HG02970 (cell line): ENCODE data around the gene TRNAU1AP.
A peak's percentile ranks its signal among the peaks of the same experiment; 100 is the strongest.
"Not testable (repeated sequence)": the region's sequence is repeated elsewhere in the genome, so short reads cannot be mapped to it uniquely, and the experiment has no call there.

Source experiments
- ATAC-seq: cut with Tn5 transposase; IDR thresholded peaks from one replicate; pipeline ENCODE4 v1.9.1; 2021; ENCODE audit warnings: mild to moderate bottlenecking, moderate library complexity, moderate number of reproducible peaks; ENCODE audit not compliant: unreplicated experiment, low FRiP score

Gene TRNAU1AP

GRCh38 chr1:28573564-28573963 lies 20.7 kb downstream of the TRNAU1AP start:
- no peak for ATAC-seq

- ATAC-seq, result no peak
Measured at GRCh38 chr1:28577052-28577678, 24.3 kb downstream of the TRNAU1AP start.

GRCh38 chr1:28577738-28578536 lies 25.1 kb downstream of the TRNAU1AP start:
- ATAC-seq, result no peak

GRCh38 chr1:28578696-28579218 lies 25.9 kb downstream of the TRNAU1AP start:
- no peak for ATAC-seq

- no peak for ATAC-seq
Measured at GRCh38 chr1:28579401-28579800, 26.5 kb downstream of the TRNAU1AP start.

- peak; percentile 23 for ATAC-seq
Measured at GRCh38 chr1:28580722-28581530, 28.0 kb downstream of the TRNAU1AP start.

GRCh38 chr1:28581531-28582247 lies 28.8 kb downstream of the TRNAU1AP start:
- ATAC-seq, result peak; percentile 75

- no peak for ATAC-seq
Measured at GRCh38 chr1:28582248-28582615, 29.3 kb downstream of the TRNAU1AP start.

- ATAC-seq, result not testable (repeated sequence)
Measured at GRCh38 chr1:28586585-28587391, 33.9 kb downstream of the TRNAU1AP start.

- peak; percentile 27 for ATAC-seq
Measured at GRCh38 chr1:28591708-28592320, 38.9 kb downstream of the TRNAU1AP start, which contains the start of gene RAB42. Gene RAB42, plus strand, starts transcription at chr1:28592265. Its CDS starts 247 bp downstream, at chr1:28592512.

GRCh38 chr1:28592321-28593071 lies 39.6 kb downstream of the TRNAU1AP start:
- ATAC-seq, result peak; percentile 69

GRCh38 chr1:28593988-28594356 lies 41.1 kb downstream of the TRNAU1AP start:
- not testable (repeated sequence) for ATAC-seq

- ATAC-seq, result not testable (repeated sequence)
Measured at GRCh38 chr1:28594686-28595411, 42.0 kb downstream of the TRNAU1AP start.

GRCh38 chr1:28595412-28596191 lies 42.7 kb downstream of the TRNAU1AP start:
- ATAC-seq, result no peak

GRCh38 chr1:28596276-28596675 lies 43.4 kb downstream of the TRNAU1AP start:
- ATAC-seq, result not testable (repeated sequence)

- no peak for ATAC-seq
Measured at GRCh38 chr1:28601696-28602095, 48.8 kb downstream of the TRNAU1AP start.
